Hepatic stellate cell (primary cell): ENCODE measurements around the gene SH3BGRL.

Experiments
- DNase-seq: peaks from one replicate; pipeline ENCODE4 v3.0.0; 2011; ENCODE audit warnings: low spot score

SH3BGRL gene

DNA sequence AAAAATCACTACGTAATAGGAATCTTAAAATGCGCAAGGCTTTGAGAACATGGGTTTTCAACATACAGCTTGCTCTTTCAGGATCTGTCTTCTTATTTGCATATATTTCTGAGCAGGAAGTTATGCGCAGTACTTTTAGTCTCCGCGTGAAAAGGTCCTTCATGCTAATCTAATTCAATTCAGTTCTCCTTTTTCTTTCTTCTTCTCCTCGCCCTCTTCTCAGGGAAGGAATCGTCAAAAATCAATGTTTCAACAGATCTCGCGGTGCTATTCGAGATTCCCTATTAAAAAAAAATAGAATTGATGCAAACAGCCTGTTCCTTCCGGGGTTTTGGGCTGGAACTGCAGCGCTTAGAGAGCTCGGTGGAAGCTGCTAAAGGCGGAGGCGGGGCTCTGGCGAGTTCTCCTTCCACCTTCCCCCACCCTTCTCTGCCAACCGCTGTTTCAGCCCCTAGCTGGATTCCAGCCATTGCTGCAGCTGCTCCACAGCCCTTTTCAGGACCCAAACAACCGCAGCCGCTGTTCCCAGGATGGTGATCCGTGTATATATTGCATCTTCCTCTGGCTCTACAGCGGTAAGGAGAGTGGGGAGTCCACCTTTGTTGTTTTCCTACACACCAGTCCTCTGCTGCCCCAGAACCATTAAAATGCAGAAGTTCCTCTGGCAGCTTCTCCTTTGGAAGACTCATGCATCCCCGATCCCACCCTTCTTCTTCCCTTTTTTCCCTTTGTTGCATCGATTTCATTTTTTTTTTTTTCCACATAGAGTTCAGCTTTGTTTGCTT, at the start of gene SH3BGRL, which contains the start of gene HMGN5:
SH3BGRL (plus strand) TSS at position 432 of the 785 bp plus-strand sequence; CDS start at position 531, 99 bp downstream.
HMGN5 (minus strand) TSS at position 243 of the 785 bp plus-strand sequence. CDS start 80,364 bp downstream, outside the sequence.
- DNase-seq: peak; percentile 44

GRCh38 chrX:81168391-81168790, 33.5 kb upstream of the SH3BGRL start:
- DNase-seq: no peak

- no peak for DNase-seq
Observed at GRCh38 chrX:81174286-81174685, 27.6 kb upstream of the SH3BGRL start.

DNA sequence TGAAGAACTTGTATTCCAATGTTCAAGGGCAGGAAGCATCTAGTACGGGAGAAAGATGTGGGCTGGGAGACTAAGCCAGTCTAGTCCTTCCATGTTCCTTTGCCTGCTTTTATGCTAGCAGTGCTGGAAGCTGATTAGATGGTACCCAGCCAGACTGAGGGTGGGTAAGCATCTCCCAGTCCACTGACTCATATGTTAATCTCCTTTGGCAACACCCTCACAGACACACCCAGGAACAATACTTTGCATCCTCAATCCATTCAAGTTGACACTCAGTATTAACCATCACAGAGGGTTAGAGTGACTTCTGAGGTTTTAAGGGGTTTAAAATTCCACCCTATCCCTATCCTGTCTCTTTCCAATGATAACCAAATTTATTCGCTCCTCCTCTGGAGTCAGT, 6.6 kb upstream of the SH3BGRL start:
- DNase-seq: no peak

DNA sequence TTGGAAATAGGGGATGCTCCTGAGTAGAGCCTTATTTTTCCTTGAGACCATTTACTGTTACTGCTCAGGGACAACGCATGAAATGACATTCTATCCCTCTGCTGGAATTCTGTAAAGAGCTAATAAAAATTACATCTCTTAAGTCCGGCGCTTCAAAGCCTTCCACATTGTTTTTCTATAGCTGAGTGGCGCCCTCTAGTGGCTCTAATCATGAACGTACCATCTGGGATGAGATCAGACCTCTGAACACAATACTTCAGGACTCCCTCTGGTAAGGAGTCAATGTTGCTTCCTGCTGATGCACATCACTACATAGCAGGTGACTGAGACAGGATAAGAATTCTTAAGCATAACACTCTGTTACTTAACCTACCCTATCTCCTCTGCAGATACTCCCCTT, 6.2 kb upstream of the SH3BGRL start:
- no peak for DNase-seq

- no peak for DNase-seq
Observed at GRCh38 chrX:81201071-81201470, 831 bp upstream of the SH3BGRL start.

DNA sequence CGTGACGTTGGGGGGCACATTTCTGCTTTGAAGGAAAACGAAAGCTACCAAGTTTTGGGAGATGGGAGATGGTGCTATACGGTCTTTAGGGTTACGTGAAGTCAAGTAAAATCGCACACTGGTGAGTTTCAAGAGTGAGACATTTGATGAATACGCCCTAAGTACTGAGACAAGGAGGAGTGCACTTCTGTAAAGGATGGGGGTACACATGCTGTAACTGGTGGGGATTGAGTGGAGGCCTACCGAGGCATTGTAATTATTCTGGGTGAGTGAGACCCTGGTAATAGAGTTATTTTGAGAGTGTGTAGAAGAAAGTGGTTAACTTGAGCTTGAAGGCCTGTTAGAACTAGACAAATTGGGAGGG, 536 bp downstream of the SH3BGRL start:
- DNase-seq: no peak

GRCh38 chrX:81202943-81203342, 1.0 kb downstream of the SH3BGRL start:
- no peak for DNase-seq

- no peak for DNase-seq
Observed at GRCh38 chrX:81205551-81205950, 3.6 kb downstream of the SH3BGRL start.

DNA sequence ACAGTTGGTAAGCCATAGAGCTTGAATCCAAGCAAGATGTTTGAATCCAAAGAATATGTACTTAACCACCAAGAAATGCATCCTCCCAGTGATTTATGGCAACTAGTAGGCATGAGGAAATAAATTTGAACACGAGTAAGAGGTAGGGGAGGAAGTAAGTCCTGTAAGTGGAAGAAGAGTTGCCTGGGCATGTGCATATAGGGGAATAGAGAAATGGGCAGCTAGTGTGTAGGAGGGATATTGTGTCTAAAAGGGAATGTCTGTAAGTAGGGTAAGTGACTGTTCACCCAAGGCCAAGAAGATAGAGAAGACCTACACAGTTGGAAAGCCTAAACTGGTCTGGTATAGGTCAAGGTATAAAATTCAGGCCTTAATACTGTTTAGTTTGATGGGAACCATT, 4.6 kb downstream of the SH3BGRL start:
- DNase-seq: no peak

DNA sequence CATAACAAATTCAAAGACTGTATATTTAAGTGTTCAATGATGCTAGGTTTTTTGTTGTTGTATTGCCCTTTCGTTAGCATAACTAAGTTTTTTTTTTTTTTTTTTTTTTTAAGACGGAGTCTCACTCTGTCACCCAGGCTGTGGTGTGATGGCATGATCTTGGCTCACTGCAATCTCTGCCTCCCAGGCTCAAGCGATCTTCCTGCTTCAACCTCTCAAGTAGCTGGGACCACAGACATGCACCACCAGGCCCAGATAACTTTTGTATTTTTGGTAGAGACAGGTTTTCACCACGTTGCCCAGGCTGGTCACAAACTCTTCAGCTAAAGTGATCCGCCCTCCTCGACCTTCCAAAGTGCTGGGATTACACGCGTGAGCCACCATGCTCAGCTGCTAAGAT, 7.0 kb downstream of the SH3BGRL start:
- DNase-seq: no peak

GRCh38 chrX:81215685-81216084, 13.8 kb downstream of the SH3BGRL start:
- DNase-seq: no peak

DNA sequence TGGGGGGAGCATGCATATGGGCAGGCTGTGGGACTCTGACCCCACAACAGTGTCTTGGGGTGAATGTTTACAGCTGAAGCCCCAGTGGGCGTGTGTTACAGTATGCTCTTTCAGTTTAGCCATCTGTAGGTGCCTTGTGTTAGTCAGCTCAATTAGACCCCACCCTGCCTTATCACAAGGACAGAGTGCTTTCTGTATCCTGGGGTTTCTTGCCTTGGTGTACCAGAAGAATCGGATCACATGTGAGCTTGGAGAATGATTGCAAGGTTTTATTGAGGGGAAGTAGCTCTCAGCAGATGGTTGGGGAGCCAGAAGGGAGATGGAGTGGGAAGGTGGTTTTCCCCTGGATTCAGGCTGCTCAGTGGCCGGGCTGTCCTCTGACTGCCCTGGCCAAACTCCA, 27.3 kb downstream of the SH3BGRL start:
- no peak for DNase-seq

GRCh38 chrX:81229901-81230300, 28.0 kb downstream of the SH3BGRL start:
- no peak for DNase-seq

DNA sequence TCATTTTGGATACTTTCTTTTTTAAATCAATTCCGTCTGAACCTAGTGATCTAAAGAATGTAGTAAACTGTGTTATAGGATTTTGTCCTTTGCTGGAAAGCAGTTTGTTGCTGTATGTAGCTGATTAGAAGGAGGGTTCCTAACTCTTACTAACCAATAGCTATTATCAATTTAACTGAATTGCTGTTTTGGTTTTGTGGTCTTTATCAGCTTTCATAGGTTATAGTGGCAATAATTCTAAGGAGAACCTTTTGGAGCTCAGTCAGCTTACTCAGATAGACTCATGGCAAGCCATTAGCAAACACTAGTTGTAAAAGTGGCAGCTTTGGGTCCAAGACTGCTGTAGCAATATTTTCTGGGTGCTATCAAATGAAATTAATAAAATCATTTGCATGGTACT, 29.6 kb downstream of the SH3BGRL start:
- no peak for DNase-seq

DNA sequence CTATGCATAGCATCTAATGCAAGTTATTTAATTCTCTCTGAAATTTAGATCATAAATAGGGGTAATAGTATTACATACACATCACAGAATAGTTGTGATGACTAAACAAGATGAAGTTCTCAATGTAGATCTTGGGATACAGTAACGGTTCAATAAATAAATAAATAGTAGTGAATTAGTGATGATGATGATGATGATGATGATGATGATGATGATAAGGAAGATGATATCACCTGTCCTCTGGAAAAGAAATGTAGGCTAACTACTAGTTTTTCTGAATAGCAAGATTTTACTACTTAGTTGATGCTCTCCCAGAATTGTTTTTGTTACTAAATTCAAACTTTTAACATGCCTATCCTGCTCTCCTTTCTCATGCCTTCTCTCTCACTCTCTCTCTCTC, 30.3 kb downstream of the SH3BGRL start:
- no peak for DNase-seq

DNA sequence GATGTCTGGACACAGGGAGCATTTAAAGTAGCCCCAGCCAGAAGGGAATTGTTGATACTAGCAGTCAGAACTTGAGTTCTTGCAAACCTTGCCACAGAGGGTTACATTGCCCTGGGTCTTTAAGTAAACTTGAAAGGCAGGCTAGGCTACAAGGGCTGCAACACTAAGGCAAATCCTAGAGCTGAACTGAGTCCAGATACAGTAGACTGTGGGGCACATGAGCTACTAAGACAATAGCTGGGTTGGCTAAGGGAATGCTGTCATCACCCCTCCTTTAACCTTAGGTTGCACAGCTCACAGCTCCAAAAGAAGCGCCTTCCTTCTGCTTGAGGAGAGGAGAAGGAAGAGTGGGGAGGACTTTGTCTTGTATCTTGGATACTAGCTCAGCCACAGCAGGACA, 35.6 kb downstream of the SH3BGRL start:
- DNase-seq: no peak

- DNase-seq: no peak
Observed at GRCh38 chrX:81238166-81238565, 36.3 kb downstream of the SH3BGRL start.

DNA sequence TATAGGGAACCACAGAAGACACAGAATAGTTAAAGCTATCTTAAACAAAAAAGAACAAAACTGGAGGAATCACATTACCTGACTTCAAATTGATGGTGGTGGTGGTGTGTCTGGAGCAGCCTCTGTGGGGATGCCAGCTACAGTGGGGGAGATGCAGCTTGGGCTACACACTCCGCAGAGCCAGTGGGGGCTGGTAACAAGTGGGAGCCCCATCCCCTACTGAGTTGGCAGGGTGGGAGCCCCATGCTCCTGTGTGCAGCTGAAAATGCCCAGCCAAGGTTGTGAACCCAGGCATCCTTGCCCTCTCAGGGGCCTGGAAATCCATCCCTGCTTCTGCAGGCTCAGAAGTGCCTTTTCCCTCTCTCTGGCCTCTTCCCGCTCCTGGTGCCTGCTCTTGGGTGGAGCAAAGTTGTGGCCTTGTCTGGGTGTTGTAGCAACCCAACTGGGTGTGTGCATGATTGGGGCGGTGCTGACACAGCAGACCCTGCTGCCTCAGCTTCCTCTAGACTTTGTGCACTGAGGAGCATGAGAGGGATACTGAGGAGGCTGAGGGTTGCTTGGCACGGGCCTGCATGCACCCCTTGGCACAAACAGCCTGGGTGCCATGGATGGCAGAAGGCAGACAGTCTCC, 38.9 kb downstream of the SH3BGRL start:
- DNase-seq: no peak

GRCh38 chrX:81241753-81242152, 39.9 kb downstream of the SH3BGRL start:
- DNase-seq: no peak

GRCh38 chrX:81255876-81256275, 54.0 kb downstream of the SH3BGRL start:
- DNase-seq: no peak

- DNase-seq: no peak
Observed at GRCh38 chrX:81257817-81258216, 55.9 kb downstream of the SH3BGRL start.

DNA sequence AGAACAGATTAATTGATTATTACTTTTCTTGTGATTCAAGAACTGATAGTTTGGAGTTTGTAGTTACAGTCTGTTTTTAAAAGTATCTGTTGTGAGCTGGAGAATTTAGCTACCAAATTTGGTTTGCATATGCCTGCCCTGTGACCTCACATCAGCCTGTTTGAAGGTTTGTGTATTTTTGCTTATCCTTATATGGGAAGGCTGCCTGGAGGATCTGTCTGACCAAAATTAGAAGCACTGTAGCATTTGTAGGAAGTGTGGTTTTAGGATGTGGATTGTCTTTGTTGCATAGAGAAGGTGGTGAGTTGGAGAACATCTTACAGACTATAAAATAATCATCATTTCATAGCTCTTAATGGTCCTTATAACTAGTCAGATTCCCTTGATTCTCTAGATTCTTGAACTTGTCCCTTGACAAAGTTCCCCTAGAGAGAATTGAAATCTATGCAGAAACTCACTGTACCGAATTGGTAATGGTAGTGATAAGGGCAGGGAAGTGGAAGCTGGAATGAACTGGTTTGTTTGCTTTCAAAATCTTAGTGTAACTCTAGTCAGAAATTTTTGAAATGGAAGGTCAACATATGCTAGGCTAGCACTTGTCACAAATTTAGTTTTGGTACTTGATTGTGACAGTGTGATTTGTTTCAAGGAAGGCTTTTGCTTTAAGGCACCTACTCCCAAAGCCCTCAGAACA, 57.3 kb downstream of the SH3BGRL start:
- peak; percentile 9 for DNase-seq
